Uterine smooth muscle cell (primary cell): ENCODE data around the gene MED26. TPM values are rescaled to one million over a fixed set of nuclear protein-coding genes. Genes with fewer than 3 reads are reported as not detected.

Experiments
- total RNA-seq: library from RNA; depleted of rRNA; stranded (reverse); fragments of >200 nt; gene quantifications from 2 replicates; pipeline ENCODE4 v1.2.3, GENCODE V29; 2014

The MED26 gene, protein sequence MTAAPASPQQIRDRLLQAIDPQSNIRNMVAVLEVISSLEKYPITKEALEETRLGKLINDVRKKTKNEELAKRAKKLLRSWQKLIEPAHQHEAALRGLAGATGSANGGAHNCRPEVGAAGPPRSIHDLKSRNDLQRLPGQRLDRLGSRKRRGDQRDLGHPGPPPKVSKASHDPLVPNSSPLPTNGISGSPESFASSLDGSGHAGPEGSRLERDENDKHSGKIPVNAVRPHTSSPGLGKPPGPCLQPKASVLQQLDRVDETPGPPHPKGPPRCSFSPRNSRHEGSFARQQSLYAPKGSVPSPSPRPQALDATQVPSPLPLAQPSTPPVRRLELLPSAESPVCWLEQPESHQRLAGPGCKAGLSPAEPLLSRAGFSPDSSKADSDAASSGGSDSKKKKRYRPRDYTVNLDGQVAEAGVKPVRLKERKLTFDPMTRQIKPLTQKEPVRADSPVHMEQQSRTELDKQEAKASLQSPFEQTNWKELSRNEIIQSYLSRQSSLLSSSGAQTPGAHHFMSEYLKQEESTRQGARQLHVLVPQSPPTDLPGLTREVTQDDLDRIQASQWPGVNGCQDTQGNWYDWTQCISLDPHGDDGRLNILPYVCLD
- total RNA-seq: 3.6 and 5.2 TPM in 2 replicates

DNA sequence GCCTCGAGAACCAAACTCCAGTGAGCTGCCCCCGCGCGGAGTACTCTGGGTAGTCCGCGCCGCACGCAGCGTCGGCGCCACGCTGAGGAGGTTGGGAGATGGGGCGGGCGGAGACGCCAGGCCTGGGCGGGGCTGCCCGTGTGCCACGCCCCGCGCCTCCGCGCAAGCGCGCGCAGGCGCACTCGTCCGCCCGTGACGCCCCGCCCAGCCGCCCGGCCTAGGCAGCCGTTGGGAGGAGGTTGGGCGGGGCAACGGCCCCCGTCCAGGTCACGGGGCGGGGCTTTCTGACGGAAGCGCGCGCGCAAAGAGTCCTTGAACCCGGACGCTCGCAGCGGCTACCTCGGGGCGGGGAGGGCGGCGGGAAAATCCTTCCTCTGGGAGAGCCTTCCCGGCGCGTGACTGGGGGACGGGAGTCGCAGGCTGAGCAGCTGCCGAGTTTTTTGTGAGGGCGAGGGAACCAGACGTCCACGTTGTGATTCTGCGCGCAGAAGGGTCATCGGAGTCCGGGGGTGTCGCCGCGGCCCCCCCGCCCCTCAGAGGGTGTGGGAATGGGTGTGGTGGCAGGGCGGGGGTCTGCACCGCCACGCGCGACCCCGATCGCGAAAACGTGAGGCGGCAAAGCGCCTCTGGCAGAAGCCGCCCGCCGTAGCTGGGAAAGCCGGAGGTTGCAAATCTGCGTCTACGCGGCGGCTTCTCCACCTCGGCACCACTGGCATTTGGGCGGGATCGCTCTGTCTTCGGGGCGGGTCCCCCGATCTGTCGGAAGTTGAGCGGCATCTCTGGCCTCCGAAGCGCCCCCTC, at the start of gene MED26:
Gene MED26 (minus strand): TSS at position 22 of the 801 bp plus-strand sequence. CDS start 261 bp downstream, outside the sequence.

DNA sequence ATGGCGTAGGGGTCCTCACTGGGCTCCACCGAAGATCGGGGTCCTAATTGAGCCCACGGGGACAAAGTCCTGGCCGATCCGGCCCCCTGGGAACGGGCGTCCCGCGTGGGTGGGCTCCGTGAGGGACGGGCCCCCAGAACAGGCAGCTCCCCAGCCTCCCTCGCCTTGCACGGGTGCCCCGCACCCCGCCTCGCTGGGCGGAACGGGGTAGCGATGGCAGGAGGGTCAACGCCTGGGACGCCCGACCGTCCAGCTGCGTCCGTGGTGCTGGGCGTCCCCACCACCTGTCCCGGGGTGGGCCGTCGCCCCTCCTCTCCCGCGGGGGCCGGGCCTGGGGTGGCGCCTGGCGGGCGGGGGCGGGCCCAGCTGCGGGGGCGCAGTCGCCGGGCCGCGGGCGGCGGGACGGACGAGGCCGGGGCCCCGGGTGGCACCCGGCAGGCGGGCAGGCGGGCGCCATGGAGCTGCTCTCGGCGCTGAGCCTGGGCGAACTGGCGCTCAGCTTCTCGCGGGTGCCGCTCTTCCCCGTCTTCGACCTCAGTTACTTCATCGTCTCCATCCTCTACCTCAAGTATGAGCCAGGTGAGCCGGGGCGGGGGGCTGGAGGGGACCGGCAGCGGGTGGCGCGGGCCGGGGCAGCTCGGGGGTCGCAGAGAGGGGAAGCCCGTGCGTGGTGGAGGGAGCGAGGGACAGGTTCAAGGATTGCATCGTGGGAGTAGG, 32.9 kb upstream of the MED26 start, which contains the start of gene TMEM38A:
Gene TMEM38A (plus strand): TSS at position 377 of the 717 bp plus-strand sequence. CDS start 79 bp downstream, at position 456.

DNA sequence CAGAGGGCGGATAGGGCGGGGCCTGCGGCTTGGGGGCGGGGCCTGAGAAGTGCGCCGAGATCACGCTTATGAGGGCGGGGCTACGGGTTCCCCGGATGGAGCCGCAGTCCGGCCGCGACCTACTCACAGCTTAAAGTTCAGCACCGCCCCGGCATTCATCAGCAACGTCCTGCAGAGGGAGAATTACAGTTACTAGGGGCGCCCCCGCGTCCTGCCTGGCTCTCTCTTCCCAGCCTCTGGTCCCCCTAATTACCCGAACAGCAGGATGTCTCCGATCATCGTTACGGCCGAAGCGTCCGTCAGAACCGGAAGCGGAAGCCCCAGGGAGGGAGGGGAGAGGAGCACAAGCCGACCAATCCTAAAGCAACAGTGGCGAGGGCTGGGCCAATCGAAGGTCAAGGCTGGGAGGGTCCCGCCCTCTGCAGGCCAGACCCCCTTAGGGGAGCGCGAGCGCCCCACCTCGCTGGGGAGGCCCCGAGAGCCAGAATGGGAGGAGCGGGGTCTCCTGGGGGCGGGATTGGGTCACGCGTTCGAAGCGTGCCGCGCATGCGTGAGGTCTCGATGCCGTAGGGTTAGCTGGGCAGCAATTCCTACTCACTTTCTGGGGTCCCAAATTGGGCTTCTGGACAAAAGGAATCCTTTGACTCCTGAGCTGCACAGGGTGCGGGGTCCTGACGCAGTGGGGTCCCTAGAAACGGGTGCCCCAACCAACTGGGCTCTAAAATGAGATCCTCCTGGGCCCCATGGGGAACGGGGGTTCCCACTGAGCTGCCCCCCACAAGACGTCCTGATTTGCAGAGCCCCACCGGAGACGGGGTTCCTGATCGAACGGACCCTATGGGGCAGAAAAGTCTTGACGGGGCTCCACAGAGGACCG, 32.1 kb upstream of the MED26 start, which contains the start of gene SMIM7:
Gene SMIM7 (minus strand): TSS at position 313 of the 877 bp plus-strand sequence. CDS start 34 bp downstream, at position 279.

DNA sequence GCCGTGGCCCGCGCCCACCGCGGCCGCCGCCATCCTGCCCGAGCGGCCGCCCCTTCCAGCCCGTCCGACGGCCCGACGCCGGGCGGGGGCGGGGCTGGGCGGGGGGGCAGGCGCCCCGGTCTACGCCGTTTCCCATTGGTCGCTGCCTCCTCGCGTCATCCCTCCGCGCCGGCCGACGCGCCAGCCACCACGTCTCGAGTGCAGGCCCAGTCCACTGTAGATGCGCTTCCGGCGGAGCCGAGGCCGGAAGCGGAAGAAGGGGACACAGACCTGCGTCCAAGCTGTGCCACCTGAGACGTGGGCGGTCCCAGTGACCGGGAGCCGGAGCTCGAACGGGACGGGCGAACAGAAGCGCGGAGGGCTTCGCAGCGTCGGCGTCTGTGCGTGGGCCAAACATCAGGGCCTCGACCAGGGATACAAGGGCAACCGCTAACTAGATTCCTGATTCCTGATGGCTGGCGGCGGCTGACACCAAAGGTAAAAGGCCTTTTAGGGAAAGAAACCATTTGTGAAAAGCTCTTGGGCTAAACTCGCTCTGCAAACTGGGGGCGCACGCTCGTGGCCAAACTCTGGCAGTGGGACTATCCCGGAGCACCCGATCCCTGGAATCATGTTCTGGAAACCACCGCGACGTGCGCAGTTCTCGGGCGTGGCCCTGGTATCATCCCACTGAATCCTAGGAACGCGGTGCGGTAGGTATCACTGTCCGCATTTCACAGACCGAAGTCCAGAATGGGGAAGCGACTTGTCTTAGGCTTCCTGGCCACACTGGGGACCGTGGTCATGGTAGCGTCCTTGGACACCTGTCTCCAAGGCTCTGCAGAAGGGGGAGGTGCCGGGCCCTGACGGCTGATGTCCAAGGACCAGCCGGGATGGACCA, 55.4 kb downstream of the MED26 start, which contains the start of gene SLC35E1:
Gene SLC35E1 (minus strand): TSS at position 84 of the 880 bp plus-strand sequence. CDS start 51 bp downstream, at position 33.

DNA sequence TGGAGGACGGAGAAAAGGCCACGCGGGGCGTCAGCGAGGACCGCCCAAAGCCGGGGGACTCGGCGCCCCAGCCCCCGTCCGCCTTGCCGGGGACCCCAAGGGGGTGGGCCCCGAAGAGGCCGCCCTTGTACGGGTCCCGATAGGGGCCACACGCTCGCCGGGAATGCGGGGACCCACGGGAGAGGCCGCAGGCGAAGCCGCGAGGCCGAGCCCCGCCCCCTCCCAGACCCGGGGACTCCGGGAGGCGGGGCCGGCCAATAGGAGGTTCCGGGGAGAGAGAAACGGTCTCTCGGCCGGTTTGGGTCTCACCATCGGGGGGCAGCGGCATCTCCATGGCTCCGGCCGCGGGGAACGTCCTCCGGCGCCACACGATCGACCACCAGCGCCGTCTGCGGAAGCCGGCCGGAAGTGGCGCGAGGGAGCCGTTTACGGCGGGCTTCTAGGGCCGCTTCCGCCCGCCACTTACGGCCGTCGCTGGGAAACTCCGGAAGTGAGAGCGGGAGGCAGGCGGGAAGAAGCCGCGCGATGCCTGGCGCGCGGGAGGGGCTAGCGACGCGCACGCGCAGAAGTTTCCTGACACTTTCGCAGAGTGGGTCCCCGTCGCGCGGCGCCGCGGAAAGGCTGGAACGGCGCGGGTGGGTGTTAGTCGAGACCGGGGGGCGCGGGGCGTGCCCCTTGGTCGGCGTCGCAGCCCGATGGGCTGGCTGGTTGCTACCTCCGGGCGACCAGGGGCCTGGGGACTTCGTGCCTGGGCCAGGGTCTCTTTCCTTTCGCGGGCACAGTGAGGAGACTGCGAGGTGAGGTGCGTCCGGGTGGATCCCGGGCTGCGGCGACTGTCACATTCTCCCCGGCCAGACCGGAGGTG, 85.7 kb downstream of the MED26 start, which contains the start of gene CHERP:
Gene CHERP (minus strand): TSS at position 393 of the 865 bp plus-strand sequence. CDS start 59 bp downstream, at position 334.

Other genes with a start within 250 kb of the MED26 start
- 13.1 and 14.7 TPM in 2 replicates for gene EPS15L1, start 156.2 kb downstream of the MED26 start, total RNA-seq
- gene CALR3, start 132.0 kb downstream of the MED26 start, total RNA-seq: 0.22 TPM in 1 of 2 replicates, not detected in the other
- 3.7 and 4.0 TPM in 2 replicates for gene C19orf44, start 131.8 kb downstream of the MED26 start, total RNA-seq
- gene CHERP, start 85.8 kb downstream of the MED26 start, total RNA-seq: 3.9 and 5.4 TPM in 2 replicates
- 24.1 and 31.1 TPM in 2 replicates for gene SLC35E1, start 55.8 kb downstream of the MED26 start, total RNA-seq
- 77.8 and 78.2 TPM in 2 replicates for gene SMIM7, start 31.9 kb upstream of the MED26 start, total RNA-seq
- 0.77 and 1.4 TPM in 2 replicates for gene TMEM38A, start 32.9 kb upstream of the MED26 start, total RNA-seq
- not detected in 2 replicates for gene NWD1, start 91.6 kb upstream of the MED26 start, total RNA-seq
- 20.6 and 29.7 TPM in 2 replicates for gene SIN3B, start 201.2 kb upstream of the MED26 start, total RNA-seq